GM12801 (cell line): ENCODE results near the gene TPRKB.

Source experiments
- CTCF ChIP-seq: IDR thresholded peaks from one replicate; pipeline ENCODE4 v1.5.1; 2011; ENCODE audit warnings: control low read depth; ENCODE audit not compliant: insufficient read length; ENCODE audit errors: extremely low read depth

The TPRKB gene

GRCh38 chr2:73700131-73700611 is 37.0 kb downstream of the TPRKB start:
- TF ChIP-seq CTCF, result no peak

DNA sequence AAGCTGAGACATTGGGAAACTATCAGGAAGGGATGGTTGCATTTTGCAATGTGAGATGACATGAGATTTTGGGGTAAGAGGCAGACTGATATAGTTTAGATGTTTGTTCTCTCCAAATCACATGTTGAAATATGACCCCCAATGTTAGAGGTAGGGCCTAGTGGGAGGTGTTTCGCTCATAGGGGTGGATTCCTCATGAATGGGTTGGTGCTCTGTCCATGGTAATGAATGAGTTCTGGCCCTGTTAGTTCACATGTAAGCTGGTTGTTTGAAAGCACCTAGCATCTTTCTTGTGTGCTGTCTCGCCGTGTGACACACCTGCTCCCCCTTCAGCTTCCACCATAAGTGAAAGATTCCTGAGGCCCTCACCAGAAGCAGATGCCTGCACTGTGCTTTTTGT is 37.7 kb downstream of the TPRKB start:
- TF ChIP-seq CTCF, result no peak

GRCh38 chr2:73698101-73698500 is 39.0 kb downstream of the TPRKB start:
- TF ChIP-seq CTCF, result no peak

GRCh38 chr2:73697606-73698005 is 39.5 kb downstream of the TPRKB start:
- no peak for TF ChIP-seq CTCF

DNA sequence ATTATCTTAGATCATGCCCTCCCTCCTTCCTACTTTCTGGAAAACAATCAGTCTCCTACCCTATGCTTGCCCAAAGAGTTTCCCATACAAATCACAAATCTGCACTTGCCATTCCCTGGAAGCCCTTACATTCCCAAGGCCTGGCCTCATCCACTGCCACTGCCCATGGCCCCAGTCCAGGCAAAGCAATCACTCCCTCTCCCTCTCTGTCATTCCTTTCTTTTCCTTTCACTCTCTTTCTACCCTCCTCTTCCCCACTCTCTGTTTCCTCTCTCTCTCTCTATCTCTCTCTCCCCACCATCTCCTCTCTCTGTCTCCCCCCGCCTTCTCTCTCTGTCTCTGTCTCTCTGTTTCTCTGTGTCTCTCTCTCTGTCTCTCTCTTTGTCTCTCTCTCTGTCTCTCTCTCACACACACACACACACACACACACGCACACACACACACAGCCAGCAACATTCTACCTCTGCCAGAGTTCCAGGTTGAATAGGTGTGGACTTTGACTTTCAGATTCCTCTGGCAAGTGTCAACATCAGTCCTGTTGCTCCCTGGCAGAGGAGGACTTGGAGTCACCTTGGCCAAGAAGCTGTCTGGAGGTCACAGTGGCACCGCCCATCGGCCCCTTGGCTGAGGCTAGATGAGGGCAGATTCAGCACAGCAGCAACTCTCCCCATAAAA is 51.2 kb downstream of the TPRKB start:
- no peak for TF ChIP-seq CTCF
